ENCODE measurements around the gene KCND1.

KCND1 gene

GRCh38 chrX:48972220-48973164 is 848 bp upstream of the KCND1 start:
- Histone ChIP-seq H3K4me1 (ENCODE audit: control insufficient read depth, insufficient read depth, low read length) (peaks cover 5% of the 10 kb centered on the region; the same call in 1 of the 2 replicates), H3K36me3 (ENCODE audit: control insufficient read depth in 2 of 2, insufficient read depth in 1 of 2, low read length in 2 of 2) (peaks cover 4 to 25% of the 10 kb centered on the region in 2 experiments; a peak in 2 of 3 replicates), H3K9me3 (ENCODE audit: control insufficient read depth, insufficient read depth, low read depth, low read length) (no peaks in the 10 kb centered on the region), H3K4me3 (ENCODE audit: low read depth, low read length) (no peak overlapping the region), H3K27ac (ENCODE audit: extremely low read depth, low read depth, low read length) (no peak overlapping the region)
- ChIA-PET POLR2A (interaction anchor here (0.5 to 2.4 kb wide), 10 partner anchors 11 to 341 kb away, joined by 3 to 20 read pairs (median 4); partner anchors contain the start of gene GRIPAP1), CTCF (interaction anchor here (0.6 to 1.7 kb wide), 16 partner anchors 11 to 1359 kb away, joined by 3 to 8 read pairs (median 3); no protein-coding TSS in a partner anchor)
- TF ChIP-seq ZNF398 (tag by site-specific recombination; IDR thresholded peaks at IDR 0.05) (peak; percentile 35; the same call in 1 of the 2 replicates), ZNF785 (tag by site-specific recombination; IDR thresholded peaks at IDR 0.05) (no peak), KLF9 (tag by site-specific recombination; IDR thresholded peaks at IDR 0.05; ENCODE audit: low read depth) (no peak; the same call in 1 of the 2 replicates), MZF1 (tag by site-specific recombination; IDR thresholded peaks at IDR 0.05; ENCODE audit: borderline replicate concordance) (no peak), ZFP41 (tag by site-specific recombination; IDR thresholded peaks at IDR 0.05; ENCODE audit: borderline replicate concordance) (no peak), ZNF2 (tag by site-specific recombination; IDR thresholded peaks at IDR 0.05) (peak; percentile 80), GLIS2 (tag by site-specific recombination; IDR thresholded peaks at IDR 0.05) (peak; percentile 39), GLIS1 (tag by site-specific recombination; IDR thresholded peaks at IDR 0.05) (0 out of 2 replicates have a peak, but pooled peaks have one; percentile 20), ZNF624 (tag by site-specific recombination; IDR thresholded peaks at IDR 0.05) (no peak), REST (tag by site-specific recombination; IDR thresholded peaks at IDR 0.05) (no peak), ZFHX2 (tag by site-specific recombination; conservative IDR thresholded peaks at IDR 0.05) (peak; percentile 99), HOXD13 (CRISPR knock-in tag; IDR thresholded peaks at IDR 0.05; ENCODE audit: borderline replicate concordance) (no peak), ZBTB7A (tag by site-specific recombination; IDR thresholded peaks at IDR 0.05; ENCODE audit: low read depth) (no peak), KLF17 (tag by site-specific recombination; IDR thresholded peaks at IDR 0.05) (no peak), ZNF561 (tag by site-specific recombination; IDR thresholded peaks at IDR 0.05; ENCODE audit: borderline replicate concordance) (no peak), ZNF514 (tag by site-specific recombination; IDR thresholded peaks at IDR 0.05) (no peak), ZNF747 (tag by site-specific recombination; IDR thresholded peaks at IDR 0.05) (no peak), ZNF394 (tag by site-specific recombination; IDR thresholded peaks at IDR 0.05; ENCODE audit: borderline replicate concordance) (no peak), EGR2 (tag by site-specific recombination; IDR thresholded peaks at IDR 0.05; ENCODE audit: low read depth) (peak; percentile 98), ZNF335 (tag by site-specific recombination; conservative IDR thresholded peaks at IDR 0.05) (no peak), ZNF280C (tag by site-specific recombination; IDR thresholded peaks at IDR 0.05) (no peak), ZNF555 (tag by site-specific recombination; conservative IDR thresholded peaks at IDR 0.05) (no peak), ZBTB17 (tag by site-specific recombination; IDR thresholded peaks at IDR 0.05) (no peak), ZNF571 (tag by site-specific recombination; IDR thresholded peaks at IDR 0.05) (no peak), BCL11A (tag by site-specific recombination; IDR thresholded peaks at IDR 0.05; ENCODE audit: low read depth) (0 out of 2 replicates have a peak, but pooled peaks have one; percentile 22)
- TF ChIP-seq, protein P1, sequence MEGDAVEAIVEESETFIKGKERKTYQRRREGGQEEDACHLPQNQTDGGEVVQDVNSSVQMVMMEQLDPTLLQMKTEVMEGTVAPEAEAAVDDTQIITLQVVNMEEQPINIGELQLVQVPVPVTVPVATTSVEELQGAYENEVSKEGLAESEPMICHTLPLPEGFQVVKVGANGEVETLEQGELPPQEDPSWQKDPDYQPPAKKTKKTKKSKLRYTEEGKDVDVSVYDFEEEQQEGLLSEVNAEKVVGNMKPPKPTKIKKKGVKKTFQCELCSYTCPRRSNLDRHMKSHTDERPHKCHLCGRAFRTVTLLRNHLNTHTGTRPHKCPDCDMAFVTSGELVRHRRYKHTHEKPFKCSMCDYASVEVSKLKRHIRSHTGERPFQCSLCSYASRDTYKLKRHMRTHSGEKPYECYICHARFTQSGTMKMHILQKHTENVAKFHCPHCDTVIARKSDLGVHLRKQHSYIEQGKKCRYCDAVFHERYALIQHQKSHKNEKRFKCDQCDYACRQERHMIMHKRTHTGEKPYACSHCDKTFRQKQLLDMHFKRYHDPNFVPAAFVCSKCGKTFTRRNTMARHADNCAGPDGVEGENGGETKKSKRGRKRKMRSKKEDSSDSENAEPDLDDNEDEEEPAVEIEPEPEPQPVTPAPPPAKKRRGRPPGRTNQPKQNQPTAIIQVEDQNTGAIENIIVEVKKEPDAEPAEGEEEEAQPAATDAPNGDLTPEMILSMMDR (tag by site-specific recombination; IDR thresholded peaks at IDR 0.05) = 0 out of 2 replicates have a peak, but pooled peaks have one; percentile 57

Measured in HEK293 (cell line).